ENCODE data around the gene MS4A8.

The MS4A8 gene

DNA sequence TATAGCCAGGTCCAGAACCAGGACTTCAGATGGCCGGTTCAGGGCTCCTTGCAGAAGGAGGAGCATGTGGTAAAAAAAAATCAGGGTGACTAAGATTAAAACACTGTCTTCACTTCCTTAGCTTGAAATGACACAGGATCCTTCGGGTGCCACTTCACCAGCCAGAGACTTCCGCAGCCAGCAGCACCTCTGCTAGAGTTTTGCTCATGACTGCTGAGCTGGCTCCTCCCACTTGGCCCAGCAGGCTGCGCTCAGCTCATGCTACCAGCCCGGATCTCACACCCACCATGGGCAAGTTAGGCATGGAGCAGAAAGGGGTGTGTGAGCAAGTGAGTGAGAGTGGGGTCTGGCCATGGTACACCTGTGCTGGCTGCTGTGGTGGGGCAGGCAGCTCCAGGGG, 18.5 kb downstream of the MS4A8 start:
- DNase-seq (ENCODE audit: low read depth in 1 of 2, low spot score in 1 of 2): no peak
- TF ChIP-seq GABPA (IDR thresholded peaks at IDR 0.05; ENCODE audit: low read depth) (no peak), SPI1 (IDR thresholded peaks at IDR 0.05; ENCODE audit: borderline replicate concordance, low read depth) (no peak), POLR2AphosphoS5 (IDR thresholded peaks at IDR 0.05; ENCODE audit: low read depth) (no peak)
- TF ChIP-seq, protein P1, sequence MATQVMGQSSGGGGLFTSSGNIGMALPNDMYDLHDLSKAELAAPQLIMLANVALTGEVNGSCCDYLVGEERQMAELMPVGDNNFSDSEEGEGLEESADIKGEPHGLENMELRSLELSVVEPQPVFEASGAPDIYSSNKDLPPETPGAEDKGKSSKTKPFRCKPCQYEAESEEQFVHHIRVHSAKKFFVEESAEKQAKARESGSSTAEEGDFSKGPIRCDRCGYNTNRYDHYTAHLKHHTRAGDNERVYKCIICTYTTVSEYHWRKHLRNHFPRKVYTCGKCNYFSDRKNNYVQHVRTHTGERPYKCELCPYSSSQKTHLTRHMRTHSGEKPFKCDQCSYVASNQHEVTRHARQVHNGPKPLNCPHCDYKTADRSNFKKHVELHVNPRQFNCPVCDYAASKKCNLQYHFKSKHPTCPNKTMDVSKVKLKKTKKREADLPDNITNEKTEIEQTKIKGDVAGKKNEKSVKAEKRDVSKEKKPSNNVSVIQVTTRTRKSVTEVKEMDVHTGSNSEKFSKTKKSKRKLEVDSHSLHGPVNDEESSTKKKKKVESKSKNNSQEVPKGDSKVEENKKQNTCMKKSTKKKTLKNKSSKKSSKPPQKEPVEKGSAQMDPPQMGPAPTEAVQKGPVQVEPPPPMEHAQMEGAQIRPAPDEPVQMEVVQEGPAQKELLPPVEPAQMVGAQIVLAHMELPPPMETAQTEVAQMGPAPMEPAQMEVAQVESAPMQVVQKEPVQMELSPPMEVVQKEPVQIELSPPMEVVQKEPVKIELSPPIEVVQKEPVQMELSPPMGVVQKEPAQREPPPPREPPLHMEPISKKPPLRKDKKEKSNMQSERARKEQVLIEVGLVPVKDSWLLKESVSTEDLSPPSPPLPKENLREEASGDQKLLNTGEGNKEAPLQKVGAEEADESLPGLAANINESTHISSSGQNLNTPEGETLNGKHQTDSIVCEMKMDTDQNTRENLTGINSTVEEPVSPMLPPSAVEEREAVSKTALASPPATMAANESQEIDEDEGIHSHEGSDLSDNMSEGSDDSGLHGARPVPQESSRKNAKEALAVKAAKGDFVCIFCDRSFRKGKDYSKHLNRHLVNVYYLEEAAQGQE (IDR thresholded peaks at IDR 0.05; ENCODE audit: insufficient replicate concordance, low read depth): no peak
- TF ChIP-seq, protein P2, sequence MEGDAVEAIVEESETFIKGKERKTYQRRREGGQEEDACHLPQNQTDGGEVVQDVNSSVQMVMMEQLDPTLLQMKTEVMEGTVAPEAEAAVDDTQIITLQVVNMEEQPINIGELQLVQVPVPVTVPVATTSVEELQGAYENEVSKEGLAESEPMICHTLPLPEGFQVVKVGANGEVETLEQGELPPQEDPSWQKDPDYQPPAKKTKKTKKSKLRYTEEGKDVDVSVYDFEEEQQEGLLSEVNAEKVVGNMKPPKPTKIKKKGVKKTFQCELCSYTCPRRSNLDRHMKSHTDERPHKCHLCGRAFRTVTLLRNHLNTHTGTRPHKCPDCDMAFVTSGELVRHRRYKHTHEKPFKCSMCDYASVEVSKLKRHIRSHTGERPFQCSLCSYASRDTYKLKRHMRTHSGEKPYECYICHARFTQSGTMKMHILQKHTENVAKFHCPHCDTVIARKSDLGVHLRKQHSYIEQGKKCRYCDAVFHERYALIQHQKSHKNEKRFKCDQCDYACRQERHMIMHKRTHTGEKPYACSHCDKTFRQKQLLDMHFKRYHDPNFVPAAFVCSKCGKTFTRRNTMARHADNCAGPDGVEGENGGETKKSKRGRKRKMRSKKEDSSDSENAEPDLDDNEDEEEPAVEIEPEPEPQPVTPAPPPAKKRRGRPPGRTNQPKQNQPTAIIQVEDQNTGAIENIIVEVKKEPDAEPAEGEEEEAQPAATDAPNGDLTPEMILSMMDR (IDR thresholded peaks at IDR 0.05; ENCODE audit: insufficient read depth, low read length): no peak
- H3K27ac ChIP-seq (replicated peaks): no peak overlapping the region
- H3K27me3 ChIP-seq (ENCODE audit: insufficient read depth, poor library complexity, severe bottlenecking): peaks cover 2% of the 10 kb centered on the region
- H3K4me3 ChIP-seq (replicated peaks; ENCODE audit: insufficient read depth, low read length): no peak overlapping the region

DNA sequence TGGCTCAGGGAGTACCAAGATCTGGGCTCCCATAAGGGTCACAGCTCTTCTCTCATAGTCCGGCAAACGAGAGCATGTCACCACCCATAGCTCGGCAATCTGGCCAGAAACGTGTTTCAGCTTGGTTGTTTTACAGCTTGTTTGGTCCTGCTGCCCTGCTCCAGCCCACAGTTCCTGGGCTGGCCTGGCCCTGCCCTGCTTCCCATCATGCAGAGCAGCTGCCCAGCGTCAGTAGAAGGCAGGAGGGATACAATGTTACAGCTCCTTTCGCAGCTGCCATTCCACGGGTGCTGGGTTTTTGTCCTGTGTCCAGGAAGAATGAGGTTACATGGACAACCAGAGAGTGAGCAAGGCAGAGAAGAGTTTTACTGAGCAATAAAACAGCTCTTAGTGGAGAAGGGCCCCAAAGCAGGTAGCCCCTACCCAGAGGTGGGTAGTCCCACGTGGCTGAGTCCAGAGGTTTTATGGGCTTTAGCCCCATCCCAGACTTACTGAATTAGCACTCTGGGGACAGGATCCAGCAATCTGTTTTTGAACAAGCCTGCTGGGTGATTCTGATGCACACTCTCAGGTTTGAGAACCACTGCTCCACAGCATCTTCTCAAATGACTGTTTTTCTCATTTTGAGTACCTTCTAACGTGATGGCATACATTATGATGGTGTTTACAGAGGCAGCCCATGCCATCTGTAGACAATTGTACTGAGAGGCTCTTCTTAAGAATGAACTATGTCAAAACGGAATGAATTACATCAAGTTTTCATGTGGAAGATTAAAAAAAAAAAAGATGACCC, 19.3 kb downstream of the MS4A8 start:
- no peak overlapping the region for H3K4me3 ChIP-seq (replicated peaks; ENCODE audit: insufficient read depth, low read length)
- TF ChIP-seq, protein P2 (IDR thresholded peaks at IDR 0.05; ENCODE audit: insufficient read depth, low read length): no peak
- TF ChIP-seq GABPA (IDR thresholded peaks at IDR 0.05; ENCODE audit: low read depth) (no peak), SPI1 (IDR thresholded peaks at IDR 0.05; ENCODE audit: borderline replicate concordance, low read depth) (no peak), POLR2AphosphoS5 (IDR thresholded peaks at IDR 0.05; ENCODE audit: low read depth) (no peak)
- TF ChIP-seq, protein P1 (IDR thresholded peaks at IDR 0.05; ENCODE audit: insufficient replicate concordance, low read depth): no peak
- DNase-seq (ENCODE audit: low read depth in 1 of 2, low spot score in 1 of 2): no peak
- no peak overlapping the region for H3K27ac ChIP-seq (replicated peaks)
- H3K27me3 ChIP-seq (ENCODE audit: insufficient read depth, poor library complexity, severe bottlenecking): peaks cover 2% of the 10 kb centered on the region

DNA sequence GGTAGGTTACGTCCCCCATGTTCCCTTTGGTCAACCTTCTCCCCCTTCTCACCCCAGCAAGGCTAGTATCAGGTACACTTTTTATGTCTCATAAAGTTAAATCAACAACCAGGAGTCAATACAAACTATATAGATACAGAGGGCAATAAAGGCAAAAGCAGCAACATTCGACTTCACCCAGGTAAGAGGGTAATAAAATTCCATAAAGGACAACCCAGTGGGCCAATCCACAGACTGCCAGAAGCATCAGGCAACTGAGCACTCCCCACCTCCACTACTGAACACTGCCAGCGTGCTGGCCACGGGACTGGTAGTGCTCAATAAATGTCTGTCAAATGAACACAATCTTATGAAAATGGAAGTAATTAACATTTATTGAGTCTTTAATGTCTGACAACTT, 20.0 kb downstream of the MS4A8 start:
- no peak for DNase-seq (ENCODE audit: low read depth in 1 of 2, low spot score in 1 of 2)
- TF ChIP-seq, protein P2 (IDR thresholded peaks at IDR 0.05; ENCODE audit: insufficient read depth, low read length): no peak
- TF ChIP-seq, protein P1 (IDR thresholded peaks at IDR 0.05; ENCODE audit: insufficient replicate concordance, low read depth): no peak
- TF ChIP-seq GABPA (IDR thresholded peaks at IDR 0.05; ENCODE audit: low read depth): no peak
- TF ChIP-seq SPI1 (IDR thresholded peaks at IDR 0.05; ENCODE audit: borderline replicate concordance, low read depth): no peak
- TF ChIP-seq POLR2AphosphoS5 (IDR thresholded peaks at IDR 0.05; ENCODE audit: low read depth): no peak
- H3K4me3 ChIP-seq (replicated peaks; ENCODE audit: insufficient read depth, low read length): no peak overlapping the region
- H3K27ac ChIP-seq (replicated peaks): no peak overlapping the region
- peaks cover 2% of the 10 kb centered on the region for H3K27me3 ChIP-seq (ENCODE audit: insufficient read depth, poor library complexity, severe bottlenecking)

Data from HL-60 (cell line).